ENCODE measurements around the gene LCT. TPM values are rescaled to one million over a fixed set of nuclear protein-coding genes. Genes with fewer than 3 reads are reported as not detected.

LCT gene
- total RNA-seq, 4 donors from 2014 or later: under 0.01 TPM; not detected in 3

GRCh38 chr2:135853401-135853800 lies 16.4 kb upstream of the LCT start:
- H3K27ac ChIP-seq: no peak overlapping the region
- peaks cover 0 to 94% (median 0%) of the 10 kb centered on the region in 3 donors for H3K36me3 ChIP-seq
- H3K4me1 ChIP-seq: no peaks in the 10 kb centered on the region
- intact Hi-C loops (cut with DNase I): no loop called here
- TF ChIP-seq CTCF (IDR thresholded peaks at IDR 0.05) (no peak), POLR2A (IDR thresholded peaks at IDR 0.05) (no peak)
- no peak overlapping the region for H3K4me3 ChIP-seq
- no peaks in the 10 kb centered on the region for H3K9me3 ChIP-seq
- DNase-seq: no peak
- H3K27me3 ChIP-seq: no peaks in the 10 kb centered on the region

GRCh38 chr2:135851858-135852257 lies 14.9 kb upstream of the LCT start:
- intact Hi-C loops (cut with DNase I): no loop called here

GRCh38 chr2:135850892-135851668 lies 14.1 kb upstream of the LCT start:
- Histone ChIP-seq H3K9me3 (no peaks in the 10 kb centered on the region), H3K27ac (no peak overlapping the region)
- no peak for TF ChIP-seq POLR2A (IDR thresholded peaks at IDR 0.05)
- no peak for TF ChIP-seq CTCF (IDR thresholded peaks at IDR 0.05)

More at GRCh38 chr2:135851858-135852257, 14.9 kb upstream of the LCT start:
- H3K9me3 ChIP-seq: no peaks in the 10 kb centered on the region
- DNase-seq: no peak
- no peak overlapping the region for H3K27ac ChIP-seq
- no peaks in the 10 kb centered on the region for H3K4me1 ChIP-seq
- H3K27me3 ChIP-seq: no peaks in the 10 kb centered on the region
- H3K36me3 ChIP-seq: peaks cover 0 to 94% (median 0%) of the 10 kb centered on the region in 3 donors
- no peak overlapping the region for H3K4me3 ChIP-seq
- TF ChIP-seq CTCF (IDR thresholded peaks at IDR 0.05): no peak
- no peak for TF ChIP-seq POLR2A (IDR thresholded peaks at IDR 0.05)

DNA sequence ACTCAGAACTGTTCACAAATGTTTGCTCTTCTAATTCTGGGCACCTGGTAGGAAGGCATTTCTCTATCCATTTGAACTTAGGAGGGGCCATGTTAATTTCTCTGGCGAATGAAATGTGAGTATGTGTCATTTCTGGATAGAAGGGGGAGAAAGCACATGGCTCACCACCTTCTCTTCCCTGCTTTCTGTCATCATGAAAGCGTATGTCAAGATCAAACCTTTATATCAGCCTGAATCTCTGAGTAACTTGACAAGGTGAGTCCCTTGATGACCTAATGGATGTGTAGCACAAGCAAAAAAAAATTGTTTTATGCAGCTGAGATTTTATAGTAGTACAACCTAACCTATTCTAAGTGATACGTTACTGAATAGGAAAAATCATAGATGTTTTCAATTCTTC lies 12.1 kb upstream of the LCT start:
- Histone ChIP-seq H3K4me1 (no peaks in the 10 kb centered on the region), H3K27me3 (no peaks in the 10 kb centered on the region), H3K9me3 (no peaks in the 10 kb centered on the region), H3K4me3 (no peak overlapping the region), H3K27ac (no peak overlapping the region), H3K36me3 (peaks cover 0 to 94% (median 15%) of the 10 kb centered on the region in 3 donors)
- intact Hi-C loops (cut with DNase I): no loop called here
- no peak for TF ChIP-seq CTCF (IDR thresholded peaks at IDR 0.05)
- no peak for TF ChIP-seq POLR2A (IDR thresholded peaks at IDR 0.05)
- no peak for DNase-seq
- 88 to 91% methylated on average over 3 of the region's 3 CpGs for WGBS, 2 donors

More at GRCh38 chr2:135850892-135851668, 14.1 kb upstream of the LCT start:
- no peak for DNase-seq
- 88% methylated on average over 17 of the region's 17 CpGs for WGBS, 2 donors
- Histone ChIP-seq H3K4me3 (no peak overlapping the region), H3K4me1 (no peaks in the 10 kb centered on the region), H3K27me3 (no peaks in the 10 kb centered on the region), H3K36me3 (peaks cover 0 to 94% (median 7%) of the 10 kb centered on the region in 3 donors)
- intact Hi-C loops (cut with DNase I): no loop called here

DNA sequence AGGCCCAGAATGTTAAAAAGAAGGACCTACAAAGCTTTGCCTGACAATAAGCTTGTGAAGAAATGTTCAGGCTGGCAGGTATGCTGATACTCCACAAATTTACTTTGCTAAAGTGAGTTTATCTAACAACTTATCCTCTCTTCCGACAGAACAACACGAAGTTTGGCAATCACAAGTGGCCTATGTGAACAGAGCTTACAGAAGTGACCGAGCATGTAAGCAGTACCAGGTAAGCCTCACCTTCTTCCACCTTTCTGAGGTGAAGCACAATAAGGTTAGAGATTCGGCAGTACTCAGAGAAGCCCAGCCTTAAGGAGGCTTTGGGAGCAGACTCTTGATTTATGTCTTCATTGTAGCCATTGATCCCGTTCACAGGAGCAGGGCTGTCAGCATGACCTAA lies 9.0 kb upstream of the LCT start:
- DNase-seq: no peak
- H3K9me3 ChIP-seq: no peaks in the 10 kb centered on the region
- 84 to 85% methylated on average over 5 of the region's 5 CpGs for WGBS, 2 donors
- no peaks in the 10 kb centered on the region for H3K4me1 ChIP-seq
- no peak for TF ChIP-seq CTCF (IDR thresholded peaks at IDR 0.05)
- no peak for TF ChIP-seq POLR2A (IDR thresholded peaks at IDR 0.05)
- H3K4me3 ChIP-seq: no peak overlapping the region
- H3K27ac ChIP-seq: no peak overlapping the region
- peaks cover 0 to 93% (median 15%) of the 10 kb centered on the region in 3 donors for H3K36me3 ChIP-seq
- H3K27me3 ChIP-seq: no peaks in the 10 kb centered on the region
- intact Hi-C loops (cut with DNase I): no loop called here

All from esophagus squamous epithelium (tissue), 5 donors.